ENCODE measurements around the gene ADAMTS2.

ADAMTS2 gene

DNA sequence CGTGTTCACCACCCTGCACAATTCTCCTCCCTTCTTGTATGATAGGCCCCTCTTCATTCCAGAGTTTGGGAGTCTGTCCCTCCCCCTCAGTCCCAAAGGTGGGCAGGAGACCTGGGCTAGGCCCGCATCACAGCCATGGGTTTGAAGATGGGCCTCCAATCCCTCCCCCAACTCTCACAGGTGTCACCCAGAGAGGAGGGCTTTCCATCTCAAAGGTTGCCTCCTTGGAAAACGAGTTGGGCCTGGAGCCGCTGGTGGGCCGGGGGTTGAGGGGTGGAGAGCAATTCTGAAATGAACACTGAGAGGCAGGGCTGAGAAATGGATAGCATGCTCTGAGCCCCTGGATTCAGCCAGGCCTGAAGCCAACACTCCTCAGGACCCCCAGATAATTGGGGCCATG is 6.2 kb downstream of the ADAMTS2 start:
- no peak for DNase-seq (ENCODE audit: extremely low spot score)
- ChIA-PET CTCF (no interaction called here), POLR2A (no interaction called here)
- TF ChIP-seq, protein P1, sequence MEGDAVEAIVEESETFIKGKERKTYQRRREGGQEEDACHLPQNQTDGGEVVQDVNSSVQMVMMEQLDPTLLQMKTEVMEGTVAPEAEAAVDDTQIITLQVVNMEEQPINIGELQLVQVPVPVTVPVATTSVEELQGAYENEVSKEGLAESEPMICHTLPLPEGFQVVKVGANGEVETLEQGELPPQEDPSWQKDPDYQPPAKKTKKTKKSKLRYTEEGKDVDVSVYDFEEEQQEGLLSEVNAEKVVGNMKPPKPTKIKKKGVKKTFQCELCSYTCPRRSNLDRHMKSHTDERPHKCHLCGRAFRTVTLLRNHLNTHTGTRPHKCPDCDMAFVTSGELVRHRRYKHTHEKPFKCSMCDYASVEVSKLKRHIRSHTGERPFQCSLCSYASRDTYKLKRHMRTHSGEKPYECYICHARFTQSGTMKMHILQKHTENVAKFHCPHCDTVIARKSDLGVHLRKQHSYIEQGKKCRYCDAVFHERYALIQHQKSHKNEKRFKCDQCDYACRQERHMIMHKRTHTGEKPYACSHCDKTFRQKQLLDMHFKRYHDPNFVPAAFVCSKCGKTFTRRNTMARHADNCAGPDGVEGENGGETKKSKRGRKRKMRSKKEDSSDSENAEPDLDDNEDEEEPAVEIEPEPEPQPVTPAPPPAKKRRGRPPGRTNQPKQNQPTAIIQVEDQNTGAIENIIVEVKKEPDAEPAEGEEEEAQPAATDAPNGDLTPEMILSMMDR (IDR thresholded peaks at IDR 0.05; ENCODE audit: control extremely low read depth, extremely low read depth, low read depth, missing control alignments), result no peak

DNA sequence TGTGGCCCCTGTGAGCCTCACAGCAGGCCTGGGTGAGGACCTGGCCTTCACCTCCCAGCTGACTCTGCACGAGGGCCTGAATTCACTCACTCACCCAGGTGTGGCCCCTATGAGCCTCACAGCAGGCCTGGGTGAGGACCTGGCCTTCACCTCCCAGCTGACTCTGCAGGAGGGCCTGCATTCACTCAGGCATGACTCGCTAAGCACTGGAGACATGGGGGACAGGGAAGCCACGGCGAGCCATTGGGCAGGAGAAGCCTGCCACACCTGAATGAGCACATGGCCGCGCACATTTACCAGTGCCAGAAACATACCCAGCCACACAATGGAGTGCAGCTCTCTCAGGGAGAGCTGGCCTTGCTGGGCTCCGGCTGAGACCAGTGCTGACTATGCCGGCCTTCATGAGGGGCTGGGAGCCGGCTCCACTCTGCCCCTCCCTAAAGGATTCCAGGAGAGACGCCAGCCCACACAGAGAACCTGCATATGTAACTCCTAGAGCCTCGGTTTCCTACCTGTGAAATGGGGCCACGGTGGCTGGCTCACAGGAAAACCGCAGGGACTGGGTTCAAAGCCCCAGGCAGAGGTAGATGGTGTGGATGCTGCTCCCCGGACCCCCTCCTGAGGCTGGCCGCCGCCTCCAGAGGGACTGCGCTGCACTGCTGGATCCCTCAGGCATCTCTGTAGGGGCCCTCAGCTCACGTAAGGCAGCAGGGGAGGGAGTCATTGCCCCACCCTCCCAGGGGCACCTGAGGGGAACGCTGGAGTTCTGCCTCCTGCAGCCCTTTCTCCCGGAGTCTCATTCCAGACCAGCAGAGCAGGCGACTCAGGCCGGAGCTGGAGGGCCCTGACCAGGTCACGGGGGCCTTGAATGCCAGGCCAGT is 7.2 kb downstream of the ADAMTS2 start:
- DNase-seq (ENCODE audit: extremely low spot score), result no peak
- CTCF ChIA-PET, result no interaction called here
- POLR2A ChIA-PET, result no interaction called here
- TF ChIP-seq, protein P1 (IDR thresholded peaks at IDR 0.05; ENCODE audit: control extremely low read depth, extremely low read depth, low read depth, missing control alignments), result no peak

- no peak for DNase-seq (ENCODE audit: extremely low spot score)
- TF ChIP-seq, protein P1 (IDR thresholded peaks at IDR 0.05; ENCODE audit: control extremely low read depth, extremely low read depth, low read depth, missing control alignments), result no peak
- POLR2A ChIA-PET, result no interaction called here
- CTCF ChIA-PET, result no interaction called here
Measured at GRCh38 chr5:179336871-179337795, 8.1 kb downstream of the ADAMTS2 start.

- ChIA-PET POLR2A (no interaction called here), CTCF (no interaction called here)
- TF ChIP-seq, protein P1 (IDR thresholded peaks at IDR 0.05; ENCODE audit: control extremely low read depth, extremely low read depth, low read depth, missing control alignments), result no peak
- DNase-seq (ENCODE audit: extremely low spot score), result no peak
Measured at GRCh38 chr5:179336126-179336870, 9.0 kb downstream of the ADAMTS2 start.

- TF ChIP-seq, protein P1 (IDR thresholded peaks at IDR 0.05; ENCODE audit: control extremely low read depth, extremely low read depth, low read depth, missing control alignments), result no peak
- CTCF ChIA-PET, result no interaction called here
- DNase-seq (ENCODE audit: extremely low spot score), result no peak
- POLR2A ChIA-PET, result no interaction called here
Measured at GRCh38 chr5:179333796-179334761, 11.2 kb downstream of the ADAMTS2 start.
